ENCODE data around the gene RHOXF1.
"Not testable (repeated sequence)": the region's sequence is repeated elsewhere in the genome, so short reads cannot be mapped to it uniquely, and the experiment has no call there.

The RHOXF1 gene

DNA sequence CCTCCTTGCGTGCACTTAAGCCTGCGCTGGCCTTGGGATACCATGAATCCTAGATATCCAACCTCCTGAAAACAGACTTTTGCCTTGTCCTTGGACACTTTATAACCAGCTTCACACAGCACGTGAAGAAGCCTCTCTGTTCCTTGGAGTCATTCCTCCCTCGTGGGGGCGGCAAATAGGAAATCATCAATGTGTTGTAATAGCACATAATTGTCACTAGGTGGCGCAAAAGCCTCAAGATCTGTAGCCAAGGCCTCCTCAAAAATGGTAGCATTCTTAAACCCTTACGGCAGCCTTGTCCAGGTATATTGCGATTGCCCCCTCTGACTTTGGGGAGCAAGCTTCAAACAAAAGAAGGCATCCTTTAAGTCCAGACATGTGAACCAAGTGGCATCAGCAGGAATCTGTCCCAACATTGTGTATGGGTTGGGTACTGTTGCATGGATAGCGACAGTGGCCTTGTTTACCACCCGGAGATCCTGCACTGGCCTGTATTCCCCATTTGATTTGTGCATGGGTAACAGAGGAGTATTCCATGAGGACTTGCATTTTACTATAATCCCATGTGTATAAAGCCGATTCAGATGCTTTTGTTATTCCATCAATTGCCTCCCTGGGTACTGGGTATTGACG, 30.0 kb downstream of the RHOXF1 start:
- not testable (repeated sequence) for DNase-seq

DNA sequence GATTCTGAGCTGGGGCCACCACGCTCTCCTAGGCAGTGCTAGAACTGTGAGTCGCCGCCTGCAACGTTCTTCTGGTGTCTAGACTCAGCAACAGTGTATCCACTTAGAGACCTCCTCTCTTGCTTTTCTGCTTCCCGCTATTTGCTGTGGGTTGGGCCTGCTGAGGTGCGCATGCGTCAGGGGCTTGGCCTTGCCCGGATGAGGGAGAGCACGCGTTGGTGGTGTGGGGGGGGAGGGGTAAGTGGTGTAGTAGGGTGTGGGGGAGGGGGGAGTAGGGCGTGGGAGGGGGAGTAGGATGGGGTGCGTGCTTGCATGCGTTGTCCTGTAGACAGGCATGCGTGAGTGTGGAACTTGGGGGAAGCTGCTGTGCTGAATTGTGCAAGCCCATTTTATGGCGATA, 38.1 kb downstream of the RHOXF1 start, which contains the start of gene RHOXF2B:
Gene RHOXF2B (minus strand): TSS at position 101 of the 400 bp plus-strand sequence. CDS start 138 bp downstream, outside the sequence.
- not testable (repeated sequence) for DNase-seq

DNA sequence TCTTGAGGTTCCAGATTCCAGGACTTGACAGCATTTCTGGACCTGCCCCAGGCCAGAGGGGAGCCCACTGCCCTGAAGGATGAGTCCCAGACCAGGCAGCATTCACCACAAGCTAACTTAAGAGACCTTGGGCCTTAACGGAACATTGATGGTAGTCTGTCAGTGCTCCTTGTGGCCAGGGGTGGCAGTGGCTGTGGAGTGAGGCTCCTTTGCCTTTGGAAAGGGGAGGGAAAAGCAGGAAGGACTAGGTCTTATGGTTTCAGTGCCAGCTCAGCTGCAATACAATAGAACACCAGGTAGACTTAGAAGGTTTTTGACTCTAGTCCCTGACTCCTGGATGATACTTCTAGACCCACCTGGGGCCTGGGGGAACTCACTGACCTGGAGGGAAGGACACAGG, 49.5 kb downstream of the RHOXF1 start:
- not testable (repeated sequence) for DNase-seq
